Measurements from ENCODE around the gene PLA2G2F. TPM values are rescaled to one million over a fixed set of nuclear protein-coding genes. Genes with fewer than 3 reads are reported as not detected.

PLA2G2F gene
- total and polyA plus RNA-seq, 2 experiments from 2014 or later, result not detected

GRCh38 chr1:20137055-20137454 lies 2.1 kb upstream of the PLA2G2F start:
- H3K4me2 ChIP-seq, result no peak overlapping the region
- no peaks in the 10 kb centered on the region for H3K4me1 Mint-ChIP-seq
- peaks cover 4% of the 10 kb centered on the region; the same call in 1 of the 3 replicates for H3K36me3 Mint-ChIP-seq (ENCODE audit: low read depth)
- no peak overlapping the region for H3K27ac Mint-ChIP-seq
- no peak for DNase-seq (ENCODE audit: low spot score)
- no peak overlapping the region for H3K4me3 ChIP-seq
- ATAC-seq, result no peak
- no peaks in the 10 kb centered on the region for H3F3A ChIP-seq (replicated peaks; ENCODE audit: low read depth)
- H3K9me3 Mint-ChIP-seq, result peaks cover 7% of the 10 kb centered on the region; the same call in 2 of the 3 replicates
- peaks cover 3% of the 10 kb centered on the region for H3K27me3 Mint-ChIP-seq (ENCODE audit: insufficient read depth, low read depth, poor library complexity)
- H3K36me3 ChIP-seq (ENCODE audit: insufficient read depth), result no peaks in the 10 kb centered on the region
- TF ChIP-seq ZNF114 (CRISPR knock-in tag; IDR thresholded peaks at IDR 0.05) (no peak), EZH2phosphoT487 (IDR thresholded peaks at IDR 0.05; ENCODE audit: unreplicated experiment) (no peak), CTCF (conservative IDR thresholded peaks at IDR 0.05; ENCODE audit: low read depth in 2 of 2) (no peak), STAT1 (IDR thresholded peaks at IDR 0.05; ENCODE audit: unreplicated experiment) (no peak), POLR2AphosphoS5 (IDR thresholded peaks at IDR 0.05; ENCODE audit: low read depth) (no peak), EZH2 (IDR thresholded peaks at IDR 0.05; ENCODE audit: low read depth, unreplicated experiment) (no peak), ETS1 (IDR thresholded peaks at IDR 0.05) (no peak), ZNF331 (CRISPR knock-in tag; IDR thresholded peaks at IDR 0.05; ENCODE audit: low read depth) (no peak), NANOG (IDR thresholded peaks at IDR 0.05; ENCODE audit: borderline replicate concordance) (no peak), CREB1 (CRISPR knock-in tag; IDR thresholded peaks at IDR 0.05; ENCODE audit: low read depth) (no peak), JUNB (IDR thresholded peaks at IDR 0.05; ENCODE audit: unreplicated experiment) (no peak)
- TF ChIP-seq, protein P1, sequence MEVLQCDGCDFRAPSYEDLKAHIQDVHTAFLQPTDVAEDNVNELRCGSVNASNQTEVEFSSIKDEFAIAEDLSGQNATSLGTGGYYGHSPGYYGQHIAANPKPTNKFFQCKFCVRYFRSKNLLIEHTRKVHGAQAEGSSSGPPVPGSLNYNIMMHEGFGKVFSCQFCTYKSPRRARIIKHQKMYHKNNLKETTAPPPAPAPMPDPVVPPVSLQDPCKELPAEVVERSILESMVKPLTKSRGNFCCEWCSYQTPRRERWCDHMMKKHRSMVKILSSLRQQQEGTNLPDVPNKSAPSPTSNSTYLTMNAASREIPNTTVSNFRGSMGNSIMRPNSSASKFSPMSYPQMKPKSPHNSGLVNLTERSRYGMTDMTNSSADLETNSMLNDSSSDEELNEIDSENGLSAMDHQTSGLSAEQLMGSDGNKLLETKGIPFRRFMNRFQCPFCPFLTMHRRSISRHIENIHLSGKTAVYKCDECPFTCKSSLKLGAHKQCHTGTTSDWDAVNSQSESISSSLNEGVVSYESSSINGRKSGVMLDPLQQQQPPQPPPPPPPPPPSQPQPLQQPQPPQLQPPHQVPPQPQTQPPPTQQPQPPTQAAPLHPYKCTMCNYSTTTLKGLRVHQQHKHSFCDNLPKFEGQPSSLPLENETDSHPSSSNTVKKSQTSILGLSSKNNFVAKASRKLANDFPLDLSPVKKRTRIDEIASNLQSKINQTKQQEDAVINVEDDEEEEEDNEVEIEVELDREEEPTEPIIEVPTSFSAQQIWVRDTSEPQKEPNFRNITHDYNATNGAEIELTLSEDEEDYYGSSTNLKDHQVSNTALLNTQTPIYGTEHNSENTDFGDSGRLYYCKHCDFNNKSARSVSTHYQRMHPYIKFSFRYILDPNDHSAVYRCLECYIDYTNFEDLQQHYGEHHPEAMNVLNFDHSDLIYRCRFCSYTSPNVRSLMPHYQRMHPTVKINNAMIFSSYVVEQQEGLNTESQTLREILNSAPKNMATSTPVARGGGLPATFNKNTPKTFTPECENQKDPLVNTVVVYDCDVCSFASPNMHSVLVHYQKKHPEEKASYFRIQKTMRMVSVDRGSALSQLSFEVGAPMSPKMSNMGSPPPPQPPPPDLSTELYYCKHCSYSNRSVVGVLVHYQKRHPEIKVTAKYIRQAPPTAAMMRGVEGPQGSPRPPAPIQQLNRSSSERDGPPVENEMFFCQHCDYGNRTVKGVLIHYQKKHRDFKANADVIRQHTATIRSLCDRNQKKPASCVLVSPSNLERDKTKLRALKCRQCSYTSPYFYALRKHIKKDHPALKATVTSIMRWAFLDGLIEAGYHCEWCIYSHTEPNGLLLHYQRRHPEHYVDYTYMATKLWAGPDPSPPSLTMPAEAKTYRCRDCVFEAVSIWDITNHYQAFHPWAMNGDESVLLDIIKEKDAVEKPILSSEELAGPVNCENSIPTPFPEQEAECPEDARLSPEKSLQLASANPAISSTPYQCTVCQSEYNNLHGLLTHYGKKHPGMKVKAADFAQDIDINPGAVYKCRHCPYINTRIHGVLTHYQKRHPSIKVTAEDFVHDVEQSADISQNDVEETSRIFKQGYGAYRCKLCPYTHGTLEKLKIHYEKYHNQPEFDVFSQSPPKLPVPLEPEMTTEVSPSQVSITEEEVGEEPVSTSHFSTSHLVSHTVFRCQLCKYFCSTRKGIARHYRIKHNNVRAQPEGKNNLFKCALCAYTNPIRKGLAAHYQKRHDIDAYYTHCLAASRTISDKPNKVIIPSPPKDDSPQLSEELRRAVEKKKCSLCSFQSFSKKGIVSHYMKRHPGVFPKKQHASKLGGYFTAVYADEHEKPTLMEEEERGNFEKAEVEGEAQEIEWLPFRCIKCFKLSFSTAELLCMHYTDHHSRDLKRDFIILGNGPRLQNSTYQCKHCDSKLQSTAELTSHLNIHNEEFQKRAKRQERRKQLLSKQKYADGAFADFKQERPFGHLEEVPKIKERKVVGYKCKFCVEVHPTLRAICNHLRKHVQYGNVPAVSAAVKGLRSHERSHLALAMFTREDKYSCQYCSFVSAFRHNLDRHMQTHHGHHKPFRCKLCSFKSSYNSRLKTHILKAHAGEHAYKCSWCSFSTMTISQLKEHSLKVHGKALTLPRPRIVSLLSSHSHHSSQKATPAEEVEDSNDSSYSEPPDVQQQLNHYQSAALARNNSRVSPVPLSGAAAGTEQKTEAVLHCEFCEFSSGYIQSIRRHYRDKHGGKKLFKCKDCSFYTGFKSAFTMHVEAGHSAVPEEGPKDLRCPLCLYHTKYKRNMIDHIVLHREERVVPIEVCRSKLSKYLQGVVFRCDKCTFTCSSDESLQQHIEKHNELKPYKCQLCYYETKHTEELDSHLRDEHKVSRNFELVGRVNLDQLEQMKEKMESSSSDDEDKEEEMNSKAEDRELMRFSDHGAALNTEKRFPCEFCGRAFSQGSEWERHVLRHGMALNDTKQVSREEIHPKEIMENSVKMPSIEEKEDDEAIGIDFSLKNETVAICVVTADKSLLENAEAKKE (CRISPR knock-in tag; IDR thresholded peaks at IDR 0.05), result no peak
- TF ChIP-seq, protein P2, sequence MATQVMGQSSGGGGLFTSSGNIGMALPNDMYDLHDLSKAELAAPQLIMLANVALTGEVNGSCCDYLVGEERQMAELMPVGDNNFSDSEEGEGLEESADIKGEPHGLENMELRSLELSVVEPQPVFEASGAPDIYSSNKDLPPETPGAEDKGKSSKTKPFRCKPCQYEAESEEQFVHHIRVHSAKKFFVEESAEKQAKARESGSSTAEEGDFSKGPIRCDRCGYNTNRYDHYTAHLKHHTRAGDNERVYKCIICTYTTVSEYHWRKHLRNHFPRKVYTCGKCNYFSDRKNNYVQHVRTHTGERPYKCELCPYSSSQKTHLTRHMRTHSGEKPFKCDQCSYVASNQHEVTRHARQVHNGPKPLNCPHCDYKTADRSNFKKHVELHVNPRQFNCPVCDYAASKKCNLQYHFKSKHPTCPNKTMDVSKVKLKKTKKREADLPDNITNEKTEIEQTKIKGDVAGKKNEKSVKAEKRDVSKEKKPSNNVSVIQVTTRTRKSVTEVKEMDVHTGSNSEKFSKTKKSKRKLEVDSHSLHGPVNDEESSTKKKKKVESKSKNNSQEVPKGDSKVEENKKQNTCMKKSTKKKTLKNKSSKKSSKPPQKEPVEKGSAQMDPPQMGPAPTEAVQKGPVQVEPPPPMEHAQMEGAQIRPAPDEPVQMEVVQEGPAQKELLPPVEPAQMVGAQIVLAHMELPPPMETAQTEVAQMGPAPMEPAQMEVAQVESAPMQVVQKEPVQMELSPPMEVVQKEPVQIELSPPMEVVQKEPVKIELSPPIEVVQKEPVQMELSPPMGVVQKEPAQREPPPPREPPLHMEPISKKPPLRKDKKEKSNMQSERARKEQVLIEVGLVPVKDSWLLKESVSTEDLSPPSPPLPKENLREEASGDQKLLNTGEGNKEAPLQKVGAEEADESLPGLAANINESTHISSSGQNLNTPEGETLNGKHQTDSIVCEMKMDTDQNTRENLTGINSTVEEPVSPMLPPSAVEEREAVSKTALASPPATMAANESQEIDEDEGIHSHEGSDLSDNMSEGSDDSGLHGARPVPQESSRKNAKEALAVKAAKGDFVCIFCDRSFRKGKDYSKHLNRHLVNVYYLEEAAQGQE (IDR thresholded peaks at IDR 0.05; ENCODE audit: unreplicated experiment), result no peak
- H3K9me2 ChIP-seq (ENCODE audit: insufficient read depth), result no peaks in the 10 kb centered on the region
- H3K79me2 ChIP-seq (replicated peaks; ENCODE audit: insufficient read depth), result no peaks in the 10 kb centered on the region
- no peak overlapping the region for H3K4me3 Mint-ChIP-seq
- no peaks in the 10 kb centered on the region for H4K20me1 ChIP-seq (replicated peaks; ENCODE audit: insufficient read depth)
- H2AFZ ChIP-seq, result no peak overlapping the region
- no peaks in the 10 kb centered on the region for H3K4me1 ChIP-seq (ENCODE audit: insufficient read depth)
- no peak overlapping the region for H3K27ac ChIP-seq (ENCODE audit: low read depth)
- H3K27me3 ChIP-seq (ENCODE audit: insufficient read depth), result no peaks in the 10 kb centered on the region
